ENCODE data around the gene GPR68.

DNA sequence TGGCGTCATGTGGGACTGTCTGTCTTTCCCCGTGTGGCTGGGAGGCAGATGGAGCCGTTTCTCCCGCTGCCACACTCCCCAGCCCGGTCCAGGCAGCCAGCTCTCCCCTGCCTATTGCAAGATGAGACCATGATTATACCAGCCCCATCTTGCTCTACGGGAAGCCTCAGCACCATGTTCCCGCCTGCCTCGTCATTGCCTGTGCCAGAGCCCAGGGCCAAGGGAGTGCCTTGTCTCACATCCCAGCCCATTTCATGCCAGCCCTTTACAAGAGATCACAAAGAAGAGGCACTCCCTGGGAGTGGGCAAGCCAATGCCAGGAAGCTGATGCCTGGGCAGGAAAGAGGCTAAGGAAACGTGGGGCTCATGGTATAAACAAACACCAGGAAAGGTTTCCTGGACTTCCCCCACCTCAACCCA lies 23.9 kb downstream of the GPR68 start:
- TF ChIP-seq POLR2AphosphoS5 (IDR thresholded peaks at IDR 0.05) (no peak), EP300 (conservative IDR thresholded peaks at IDR 0.05; ENCODE audit: poor library complexity, severe bottlenecking) (no peak), MXI1 (conservative IDR thresholded peaks at IDR 0.05; ENCODE audit: poor library complexity, severe bottlenecking) (no peak), EZH2 (IDR thresholded peaks at IDR 0.05; ENCODE audit: borderline replicate concordance, insufficient read depth, low read length, poor library complexity, severe bottlenecking) (no peak), SMC3 (conservative IDR thresholded peaks at IDR 0.05; ENCODE audit: poor library complexity) (no peak), RAD21 (conservative IDR thresholded peaks at IDR 0.05) (no peak)
- TF ChIP-seq, protein P1, sequence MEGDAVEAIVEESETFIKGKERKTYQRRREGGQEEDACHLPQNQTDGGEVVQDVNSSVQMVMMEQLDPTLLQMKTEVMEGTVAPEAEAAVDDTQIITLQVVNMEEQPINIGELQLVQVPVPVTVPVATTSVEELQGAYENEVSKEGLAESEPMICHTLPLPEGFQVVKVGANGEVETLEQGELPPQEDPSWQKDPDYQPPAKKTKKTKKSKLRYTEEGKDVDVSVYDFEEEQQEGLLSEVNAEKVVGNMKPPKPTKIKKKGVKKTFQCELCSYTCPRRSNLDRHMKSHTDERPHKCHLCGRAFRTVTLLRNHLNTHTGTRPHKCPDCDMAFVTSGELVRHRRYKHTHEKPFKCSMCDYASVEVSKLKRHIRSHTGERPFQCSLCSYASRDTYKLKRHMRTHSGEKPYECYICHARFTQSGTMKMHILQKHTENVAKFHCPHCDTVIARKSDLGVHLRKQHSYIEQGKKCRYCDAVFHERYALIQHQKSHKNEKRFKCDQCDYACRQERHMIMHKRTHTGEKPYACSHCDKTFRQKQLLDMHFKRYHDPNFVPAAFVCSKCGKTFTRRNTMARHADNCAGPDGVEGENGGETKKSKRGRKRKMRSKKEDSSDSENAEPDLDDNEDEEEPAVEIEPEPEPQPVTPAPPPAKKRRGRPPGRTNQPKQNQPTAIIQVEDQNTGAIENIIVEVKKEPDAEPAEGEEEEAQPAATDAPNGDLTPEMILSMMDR (IDR thresholded peaks at IDR 0.05; ENCODE audit: poor library complexity, severe bottlenecking) = no peak
- TF ChIP-seq, protein P2, sequence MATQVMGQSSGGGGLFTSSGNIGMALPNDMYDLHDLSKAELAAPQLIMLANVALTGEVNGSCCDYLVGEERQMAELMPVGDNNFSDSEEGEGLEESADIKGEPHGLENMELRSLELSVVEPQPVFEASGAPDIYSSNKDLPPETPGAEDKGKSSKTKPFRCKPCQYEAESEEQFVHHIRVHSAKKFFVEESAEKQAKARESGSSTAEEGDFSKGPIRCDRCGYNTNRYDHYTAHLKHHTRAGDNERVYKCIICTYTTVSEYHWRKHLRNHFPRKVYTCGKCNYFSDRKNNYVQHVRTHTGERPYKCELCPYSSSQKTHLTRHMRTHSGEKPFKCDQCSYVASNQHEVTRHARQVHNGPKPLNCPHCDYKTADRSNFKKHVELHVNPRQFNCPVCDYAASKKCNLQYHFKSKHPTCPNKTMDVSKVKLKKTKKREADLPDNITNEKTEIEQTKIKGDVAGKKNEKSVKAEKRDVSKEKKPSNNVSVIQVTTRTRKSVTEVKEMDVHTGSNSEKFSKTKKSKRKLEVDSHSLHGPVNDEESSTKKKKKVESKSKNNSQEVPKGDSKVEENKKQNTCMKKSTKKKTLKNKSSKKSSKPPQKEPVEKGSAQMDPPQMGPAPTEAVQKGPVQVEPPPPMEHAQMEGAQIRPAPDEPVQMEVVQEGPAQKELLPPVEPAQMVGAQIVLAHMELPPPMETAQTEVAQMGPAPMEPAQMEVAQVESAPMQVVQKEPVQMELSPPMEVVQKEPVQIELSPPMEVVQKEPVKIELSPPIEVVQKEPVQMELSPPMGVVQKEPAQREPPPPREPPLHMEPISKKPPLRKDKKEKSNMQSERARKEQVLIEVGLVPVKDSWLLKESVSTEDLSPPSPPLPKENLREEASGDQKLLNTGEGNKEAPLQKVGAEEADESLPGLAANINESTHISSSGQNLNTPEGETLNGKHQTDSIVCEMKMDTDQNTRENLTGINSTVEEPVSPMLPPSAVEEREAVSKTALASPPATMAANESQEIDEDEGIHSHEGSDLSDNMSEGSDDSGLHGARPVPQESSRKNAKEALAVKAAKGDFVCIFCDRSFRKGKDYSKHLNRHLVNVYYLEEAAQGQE (IDR thresholded peaks at IDR 0.05; ENCODE audit: borderline replicate concordance) = no peak

Measured in neural cell (in vitro differentiated cells).